Neural cell (in vitro differentiated cells): ENCODE results near the gene DCAF6. TPM values are rescaled to one million over a fixed set of nuclear protein-coding genes. Genes with fewer than 3 reads are reported as not detected.
A peak's percentile ranks its signal among the peaks of the same experiment; 100 is the strongest.

Experiments
- H2AFZ ChIP-seq: fragments of 200-600, 300-800 bp; sonication (generic), shearing (Covaris generic); 2 replicates; pipeline ENCODE4 v1.6.0; 2014; ENCODE audit warnings: low read depth, mild to moderate bottlenecking, antibody characterized with exemption, low read length, moderate library complexity
- H3F3A ChIP-seq: fragments of 200-600 bp; shearing (Covaris generic); 2 replicates; pipeline ENCODE4 v1.6.1; 2016; ENCODE audit warnings: mild to moderate bottlenecking, moderate library complexity, mixed read lengths, antibody characterized with exemption, low read length; ENCODE audit not compliant: insufficient read depth, poor library complexity, severe bottlenecking
- H3K27ac ChIP-seq: fragments of 200-600, 300-800 bp; sonication (generic), shearing (Covaris generic); 2 replicates; pipeline ENCODE4 v1.5.1; 2014; ENCODE audit warnings: mild to moderate bottlenecking, low read length, moderate library complexity
- H3K27me3 ChIP-seq: fragments of 300-800, 200-600 bp; sonication (generic), shearing (Covaris generic); 2 replicates; pipeline ENCODE4 v1.6.0; 2014; ENCODE audit warnings: mild to moderate bottlenecking, low read depth, low read length, moderate library complexity; ENCODE audit not compliant: insufficient read depth
- H3K36me3 ChIP-seq: fragments of 300-800, 200-600 bp; sonication (generic), shearing (Covaris generic); 2 replicates; pipeline ENCODE4 v1.5.1; 2014; ENCODE audit warnings: mild to moderate bottlenecking, antibody characterized with exemption, low read length, moderate library complexity; ENCODE audit not compliant: insufficient read depth
- H3K4me2 ChIP-seq: fragments of 300-800, 200-600 bp; sonication (generic), shearing (Covaris generic); 2 replicates; pipeline ENCODE4 v1.6.0; 2014; ENCODE audit warnings: mild to moderate bottlenecking, low read length
- H3K4me3 ChIP-seq: fragments of 300-800, 200-600 bp; sonication (generic), shearing (Covaris generic); 2 replicates; pipeline ENCODE4 v1.5.1; 2014; ENCODE audit warnings: mild to moderate bottlenecking, low read length, moderate library complexity
- H3K79me2 ChIP-seq: fragments of 200-600 bp; shearing (Covaris generic); replicated peaks from 2 replicates; pipeline ENCODE4 v1.6.0; 2014; ENCODE audit warnings: mild to moderate bottlenecking, low read length, moderate library complexity; ENCODE audit not compliant: insufficient read depth
- H3K9ac ChIP-seq: fragments of 300-800, 200-600 bp; sonication (generic), shearing (Covaris generic); 2 replicates; pipeline ENCODE4 v1.6.1; 2016; ENCODE audit warnings: mild to moderate bottlenecking, low read length, mixed read lengths
- H3K9me2 ChIP-seq: fragments of 200-600 bp; shearing (Covaris generic); 2 replicates; pipeline ENCODE4 v1.6.1; 2016; ENCODE audit warnings: mild to moderate bottlenecking, low read length, mixed read lengths; ENCODE audit not compliant: insufficient read depth
- H3K9me3 ChIP-seq: fragments of 200-600, 300-800 bp; sonication (generic), shearing (Covaris generic); 2 replicates; pipeline ENCODE4 v1.6.1; 2016; ENCODE audit warnings: mild to moderate bottlenecking, mixed run types, low read length, moderate library complexity, mixed read lengths
- H4K20me1 ChIP-seq: fragments of 200-600 bp; shearing (Covaris generic); 2 replicates; pipeline ENCODE4 v1.6.1; 2016; ENCODE audit warnings: mild to moderate bottlenecking, mixed run types; ENCODE audit not compliant: insufficient read depth
- EZH2 ChIP-seq: fragments of 200-600, 300-800 bp; shearing (Covaris generic), sonication (generic); IDR thresholded peaks from 2 replicates; pipeline ENCODE4 v1.6.1; 2014; ENCODE audit warnings: antibody characterized with exemption, low read length, borderline replicate concordance, mild to moderate bottlenecking; ENCODE audit not compliant: insufficient read depth, poor library complexity, severe bottlenecking
- MXI1 ChIP-seq: fragments of 450-650 bp; conservative IDR thresholded peaks from 2 replicates; pipeline ENCODE4 v1.6.1; 2014; ENCODE audit warnings: antibody characterized with exemption, mild to moderate bottlenecking; ENCODE audit not compliant: poor library complexity, severe bottlenecking
- POLR2AphosphoS5 ChIP-seq: IDR thresholded peaks from 2 replicates; pipeline ENCODE4 v1.6.1; 2012
- RAD21 ChIP-seq: fragments of 450-650 bp; conservative IDR thresholded peaks from 2 replicates; pipeline ENCODE4 v1.6.1; 2014; ENCODE audit warnings: antibody characterized with exemption, mild to moderate bottlenecking, moderate library complexity
- SMC3 ChIP-seq: fragments of 450-650 bp; conservative IDR thresholded peaks from 2 replicates; pipeline ENCODE4 v1.6.1; 2014; ENCODE audit warnings: antibody characterized with exemption, mild to moderate bottlenecking, moderate library complexity; ENCODE audit not compliant: poor library complexity
- TAF1 ChIP-seq: IDR thresholded peaks from 2 replicates; pipeline ENCODE4 v1.6.1; 2012; ENCODE audit warnings: low read depth
- polyA plus RNA-seq: library from polyadenylated mRNA; depleted of rRNA; stranded (reverse); fragments of >200 nt; gene quantifications from 2 replicates; pipeline ENCODE4 v1.2.3, GENCODE V29; 2014
- TF ChIP-seq, protein P1 (sequence below): fragments of 450-650 bp; IDR thresholded peaks from 2 replicates; pipeline ENCODE4 v1.5.1; 2014; ENCODE audit warnings: antibody characterized with exemption, mild to moderate bottlenecking, moderate library complexity; ENCODE audit not compliant: poor library complexity, severe bottlenecking

Gene DCAF6
- polyA plus RNA-seq, 1 donor from 2014 or later, result 44.8 TPM

DNA sequence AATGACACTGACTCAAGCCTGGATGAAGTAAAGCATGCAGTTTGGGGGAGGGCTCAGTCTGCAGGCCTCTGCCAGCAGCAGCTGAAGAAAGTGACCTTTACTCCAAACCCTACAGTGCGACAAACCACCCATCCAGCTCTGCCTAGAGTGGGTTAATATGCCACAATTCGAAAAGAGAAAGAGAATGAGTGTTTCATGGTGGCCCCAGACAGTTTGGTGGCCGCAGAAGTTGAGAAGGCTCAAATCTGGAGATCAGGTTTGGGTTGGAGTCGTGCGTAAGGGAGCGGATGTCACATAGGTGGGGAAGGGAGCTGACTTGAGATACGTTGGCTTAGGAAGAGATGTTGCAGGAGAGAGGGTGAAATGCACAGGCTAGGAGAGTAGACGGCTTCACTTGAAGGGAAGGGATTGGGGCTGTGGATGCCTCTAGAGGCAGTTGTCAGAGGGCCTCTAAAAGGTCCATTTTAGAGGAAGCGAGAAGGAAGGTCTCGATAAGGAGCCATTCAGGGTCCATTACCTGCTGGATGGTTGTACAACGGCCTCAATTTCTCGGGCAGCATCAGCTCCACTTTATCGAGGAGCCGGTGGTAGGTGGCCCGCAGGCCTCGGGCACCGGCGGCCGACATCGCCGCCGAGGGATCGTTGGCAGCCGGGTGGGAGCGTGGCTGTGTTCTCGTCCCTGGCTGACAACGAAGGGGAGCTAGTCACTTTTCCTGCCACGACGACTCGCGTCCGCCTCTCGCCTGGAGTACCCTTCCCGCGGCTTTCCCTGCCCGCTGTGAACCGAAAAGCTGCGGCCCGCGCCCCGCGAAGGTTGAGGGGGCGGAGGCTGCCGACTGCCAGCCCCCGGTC lies 1.0 kb upstream of the DCAF6 start:
- Histone ChIP-seq H3K27ac (peak overlapping the region; percentile 97), H3K79me2 (peaks cover 35% of the 10 kb centered on the region), H3K27me3 (no peaks in the 10 kb centered on the region), H3K4me3 (peak overlapping the region; percentile 91), H2AFZ (peak overlapping the region; percentile 81), H3F3A (no peaks in the 10 kb centered on the region), H3K9me2 (no peaks in the 10 kb centered on the region), H3K36me3 (no peaks in the 10 kb centered on the region), H3K9ac (peak overlapping the region; percentile 83), H4K20me1 (no peaks in the 10 kb centered on the region), H3K4me2 (peak overlapping the region; percentile 91), H3K9me3 (no peaks in the 10 kb centered on the region)
- TF ChIP-seq SMC3, result peak; percentile 29
- TF ChIP-seq, protein P1, sequence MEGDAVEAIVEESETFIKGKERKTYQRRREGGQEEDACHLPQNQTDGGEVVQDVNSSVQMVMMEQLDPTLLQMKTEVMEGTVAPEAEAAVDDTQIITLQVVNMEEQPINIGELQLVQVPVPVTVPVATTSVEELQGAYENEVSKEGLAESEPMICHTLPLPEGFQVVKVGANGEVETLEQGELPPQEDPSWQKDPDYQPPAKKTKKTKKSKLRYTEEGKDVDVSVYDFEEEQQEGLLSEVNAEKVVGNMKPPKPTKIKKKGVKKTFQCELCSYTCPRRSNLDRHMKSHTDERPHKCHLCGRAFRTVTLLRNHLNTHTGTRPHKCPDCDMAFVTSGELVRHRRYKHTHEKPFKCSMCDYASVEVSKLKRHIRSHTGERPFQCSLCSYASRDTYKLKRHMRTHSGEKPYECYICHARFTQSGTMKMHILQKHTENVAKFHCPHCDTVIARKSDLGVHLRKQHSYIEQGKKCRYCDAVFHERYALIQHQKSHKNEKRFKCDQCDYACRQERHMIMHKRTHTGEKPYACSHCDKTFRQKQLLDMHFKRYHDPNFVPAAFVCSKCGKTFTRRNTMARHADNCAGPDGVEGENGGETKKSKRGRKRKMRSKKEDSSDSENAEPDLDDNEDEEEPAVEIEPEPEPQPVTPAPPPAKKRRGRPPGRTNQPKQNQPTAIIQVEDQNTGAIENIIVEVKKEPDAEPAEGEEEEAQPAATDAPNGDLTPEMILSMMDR, result no peak
- TF ChIP-seq EZH2, result no peak
- TF ChIP-seq MXI1, result peak; percentile 78
- TF ChIP-seq POLR2AphosphoS5, result peak; percentile 53
- peak; percentile 39 for TF ChIP-seq RAD21

- Histone ChIP-seq H3K79me2 (peaks cover 45% of the 10 kb centered on the region), H3K36me3 (no peaks in the 10 kb centered on the region), H3K4me2 (peak within 1 kb of the TSS; percentile 34), H3K9ac (peak within 1 kb of the TSS; percentile 83), H3K27ac (peak within 1 kb of the TSS; percentile 97), H2AFZ (peak within 1 kb of the TSS; percentile 62), H3K4me3 (peak within 1 kb of the TSS; percentile 91), H3F3A (no peaks in the 10 kb centered on the region), H4K20me1 (no peaks in the 10 kb centered on the region), H3K27me3 (no peaks in the 10 kb centered on the region), H3K9me3 (no peaks in the 10 kb centered on the region), H3K9me2 (no peaks in the 10 kb centered on the region)
- TF ChIP-seq, protein P1, result no peak
- TF ChIP-seq MXI1, result peak; percentile 10
Measured at GRCh38 chr1:167936930-167937708, 636 bp downstream of the DCAF6 start, which contains the start of gene MPC2. Gene MPC2, minus strand, starts transcription at chr1:167937072. Its CDS starts 1,231 bp downstream, at chr1:167935841.

GRCh38 chr1:167937709-167938010 lies 1.2 kb downstream of the DCAF6 start:
- Histone ChIP-seq H3K36me3 (no peaks in the 10 kb centered on the region), H3K27me3 (no peaks in the 10 kb centered on the region), H3K4me2 (peak overlapping the region; percentile 34), H3K4me3 (peak overlapping the region; percentile 91), H3K9ac (peak overlapping the region; percentile 83), H3F3A (no peaks in the 10 kb centered on the region), H3K9me2 (no peaks in the 10 kb centered on the region), H4K20me1 (no peaks in the 10 kb centered on the region), H3K27ac (no peak overlapping the region), H2AFZ (no peak overlapping the region), H3K9me3 (no peaks in the 10 kb centered on the region), H3K79me2 (peaks cover 44% of the 10 kb centered on the region)
- TF ChIP-seq MXI1 (no peak), RAD21 (no peak), TAF1 (no peak)
- TF ChIP-seq, protein P1, result no peak
